Ishikawa (cell line): ENCODE results near the gene APOBEC3G.

Source experiments
- CEBPB ChIP-seq: IDR thresholded peaks from 2 replicates; pipeline ENCODE4 v1.6.1; 2012
- CREB1 ChIP-seq: IDR thresholded peaks from 2 replicates; pipeline ENCODE4 v1.6.1; 2012; ENCODE audit warnings: low read depth
- EGR1 ChIP-seq: IDR thresholded peaks from 2 replicates; pipeline ENCODE4 v1.6.1; 2012
- NFIC ChIP-seq: IDR thresholded peaks from 2 replicates; pipeline ENCODE4 v1.6.1; 2012
- REST ChIP-seq: IDR thresholded peaks from 2 replicates; pipeline ENCODE4 v1.6.1; 2012; ENCODE audit warnings: low read depth, mild to moderate bottlenecking
- TAF1 ChIP-seq: IDR thresholded peaks from 2 replicates; pipeline ENCODE4 v1.6.1; 2012; ENCODE audit warnings: low read depth, mild to moderate bottlenecking

- TF ChIP-seq CEBPB (no peak), CREB1 (no peak), TAF1 (no peak), REST (no peak), EGR1 (no peak), NFIC (no peak)
These were observed 53.2 kb downstream of the APOBEC3G start for GRCh38 chr22:39130152-39130704.
